ENCODE results near the gene SMIM33.
"Not testable (repeated sequence)": the region's sequence is repeated elsewhere in the genome, so short reads cannot be mapped to it uniquely, and the experiment has no call there.

Gene SMIM33

DNA sequence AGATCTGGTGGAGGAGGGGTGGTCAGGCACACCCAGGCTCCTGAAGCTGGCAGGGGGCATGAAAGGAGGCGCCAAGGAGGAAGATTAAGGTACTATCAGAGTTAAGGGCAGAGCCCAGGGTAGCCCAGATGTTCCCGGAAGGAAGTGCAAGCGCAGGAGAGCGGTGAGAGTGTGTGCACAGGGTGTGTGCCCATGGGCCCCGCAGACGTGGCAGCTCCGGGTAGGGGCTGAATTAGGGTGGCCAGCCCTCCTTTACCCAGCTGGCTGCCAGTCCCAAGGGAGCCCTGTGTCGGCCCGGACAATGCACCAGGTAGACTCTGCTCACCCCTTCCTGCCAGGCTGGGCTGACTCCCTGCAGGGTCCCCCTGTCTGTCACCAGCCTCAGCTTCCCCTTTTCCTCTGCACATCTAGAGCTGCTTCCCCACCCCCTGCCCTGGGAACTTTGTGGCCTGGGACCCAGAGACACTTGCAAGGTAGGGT is at the start of gene SMIM33:
Gene SMIM33 (plus strand): TSS at position 184 of the 480 bp plus-strand sequence. CDS start 118 bp downstream, at position 302.
- DNase-seq = no peak

DNA sequence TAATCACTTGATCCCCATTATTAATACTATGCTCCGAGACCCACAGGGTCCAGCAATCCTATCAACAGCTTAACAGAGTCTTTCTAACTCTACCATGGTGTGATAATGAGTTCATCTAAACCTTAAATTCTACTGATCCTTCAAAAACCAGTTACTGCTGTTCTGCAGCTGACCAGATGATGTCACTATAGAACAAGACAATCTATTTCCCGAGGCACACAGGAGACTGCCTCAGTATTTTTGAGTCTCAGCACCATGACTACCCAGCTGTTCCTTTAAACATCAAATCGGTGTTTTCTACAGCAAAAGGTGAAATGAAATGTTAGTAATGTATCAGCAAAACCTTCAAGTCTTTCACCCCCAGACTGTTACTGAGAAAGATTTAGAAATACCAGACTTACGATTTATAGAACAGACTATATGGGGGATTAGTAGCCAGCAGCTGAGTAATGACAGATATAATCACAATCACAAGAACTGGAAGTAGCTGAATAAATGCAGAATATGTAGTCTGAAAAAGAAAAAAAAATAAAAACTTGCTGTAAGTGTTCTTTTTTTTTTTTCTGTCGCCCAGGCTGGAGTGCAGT is 48.4 kb upstream of the SMIM33 start:
- peak; percentile 81 for DNase-seq

DNA sequence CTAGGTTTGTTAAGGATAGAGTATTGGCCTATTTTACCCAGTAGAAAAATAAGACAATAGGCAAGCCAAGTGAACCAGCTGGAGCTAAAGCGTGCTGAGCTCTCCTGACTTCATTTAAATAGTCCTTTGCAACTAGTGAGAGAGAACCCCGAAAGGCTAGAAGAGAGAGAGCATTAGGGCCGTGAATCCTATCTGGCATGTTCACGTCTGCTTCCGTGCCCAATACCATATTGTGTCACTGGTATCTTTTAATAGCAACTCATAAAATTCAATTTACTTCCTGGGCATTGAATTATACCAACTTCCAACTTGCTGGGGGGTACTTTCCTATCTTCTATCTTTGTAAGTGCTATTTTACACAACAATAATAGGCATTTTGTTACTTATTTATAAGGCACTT is 45.3 kb upstream of the SMIM33 start:
- DNase-seq = no peak

DNA sequence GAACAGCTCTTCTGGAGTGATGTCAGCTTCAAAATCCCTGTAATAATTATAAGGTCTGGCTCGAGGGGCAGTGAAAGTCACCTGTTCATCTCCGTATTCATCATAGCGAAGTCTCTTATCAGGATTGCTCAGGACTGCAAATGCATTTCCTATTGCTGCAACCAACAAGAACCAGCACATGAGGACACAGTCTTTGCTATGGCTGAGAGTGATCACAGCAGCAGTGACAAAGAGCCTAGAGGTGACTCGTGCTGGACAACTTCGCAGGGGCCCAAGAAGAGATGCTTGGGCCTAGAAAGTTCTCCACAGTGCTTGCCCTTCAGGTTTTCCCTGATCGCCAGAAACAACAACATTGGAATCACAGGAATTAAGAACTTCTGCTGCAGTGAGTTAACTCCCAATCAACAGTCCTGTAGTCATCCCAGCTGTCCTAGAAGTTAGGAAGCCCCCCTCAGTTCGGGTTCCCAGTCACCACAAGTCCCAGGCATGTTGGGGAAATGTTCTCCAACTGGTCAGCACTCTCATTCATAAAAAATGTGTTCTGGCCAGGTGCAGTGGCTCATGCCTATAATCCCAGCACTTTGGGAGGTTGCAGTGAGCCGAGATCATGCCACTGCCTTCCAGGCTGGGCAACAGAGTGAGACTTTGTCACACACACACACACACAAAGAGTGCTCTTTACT is 44.5 kb upstream of the SMIM33 start:
- no peak for DNase-seq

DNA sequence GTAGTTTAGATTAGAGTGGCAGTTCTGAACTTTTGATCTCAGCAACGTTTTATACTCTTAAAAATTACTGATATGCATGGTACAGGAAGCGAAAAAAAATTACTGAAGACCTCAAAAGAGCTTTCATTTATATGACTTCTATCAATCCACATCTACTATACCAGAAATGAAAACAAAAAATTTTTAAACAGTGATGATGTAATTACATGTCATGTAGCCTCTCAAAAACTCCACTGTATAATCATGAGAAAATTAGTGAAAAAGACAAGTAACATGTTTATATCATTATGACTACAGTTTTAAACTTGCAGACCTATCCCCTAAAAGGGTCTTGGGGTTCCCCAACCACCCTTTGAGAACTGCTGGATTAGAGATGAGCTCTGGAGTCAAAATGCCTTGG is 40.8 kb upstream of the SMIM33 start:
- DNase-seq = no peak

DNA sequence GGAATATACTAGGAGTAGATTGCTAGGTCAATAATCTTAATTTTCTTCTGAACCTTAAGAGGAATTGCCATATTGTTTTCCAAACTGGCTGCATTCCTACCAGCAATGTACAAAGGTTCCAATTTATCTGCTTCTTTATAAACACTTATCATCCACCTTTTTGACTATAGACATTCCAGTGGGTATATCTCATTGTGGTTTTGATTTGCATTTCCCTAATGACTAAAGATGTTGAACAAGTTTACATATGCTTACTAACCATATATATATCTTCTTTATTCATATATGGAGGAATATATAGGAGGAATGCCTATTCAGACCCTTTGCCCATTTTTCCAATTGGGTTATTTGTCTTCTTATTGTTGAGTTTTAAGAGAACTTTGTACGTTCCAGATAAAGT is 39.1 kb upstream of the SMIM33 start:
- no peak for DNase-seq

DNA sequence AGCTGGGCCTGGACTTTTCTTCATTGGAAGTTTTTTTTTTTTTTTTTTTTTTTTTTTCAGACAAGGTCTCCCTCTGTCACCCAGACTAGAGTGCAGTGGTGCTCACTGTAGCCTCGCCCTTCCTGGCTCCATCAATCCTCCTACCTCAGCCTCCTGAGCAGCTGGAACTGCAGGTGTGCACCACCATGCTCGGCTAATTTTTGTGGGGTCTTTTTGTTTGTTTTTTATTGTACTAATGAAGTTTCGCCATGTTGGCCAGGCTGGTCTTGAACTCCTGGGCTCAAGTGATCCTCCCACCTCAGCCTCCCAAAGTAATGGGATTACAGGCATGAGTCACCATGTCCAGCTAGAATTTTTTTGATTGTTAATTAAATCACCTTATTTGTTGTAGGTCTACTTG is 35.1 kb upstream of the SMIM33 start:
- no peak for DNase-seq

DNA sequence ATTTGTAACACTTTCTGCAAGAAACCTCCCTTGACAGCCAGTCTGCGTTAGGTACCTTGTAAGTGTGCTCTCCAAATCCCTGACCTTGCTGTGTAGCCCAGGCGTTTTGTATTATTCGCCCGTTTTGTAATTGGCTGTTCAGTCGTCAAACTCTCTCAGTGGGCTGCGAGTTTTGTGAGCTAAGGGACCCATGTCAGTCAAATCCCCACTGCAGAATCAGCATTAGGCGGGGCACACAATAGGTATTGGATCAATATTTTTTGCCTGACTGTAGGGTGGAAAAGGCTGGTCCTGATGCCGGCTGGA is 32.1 kb upstream of the SMIM33 start:
- no peak for DNase-seq

DNA sequence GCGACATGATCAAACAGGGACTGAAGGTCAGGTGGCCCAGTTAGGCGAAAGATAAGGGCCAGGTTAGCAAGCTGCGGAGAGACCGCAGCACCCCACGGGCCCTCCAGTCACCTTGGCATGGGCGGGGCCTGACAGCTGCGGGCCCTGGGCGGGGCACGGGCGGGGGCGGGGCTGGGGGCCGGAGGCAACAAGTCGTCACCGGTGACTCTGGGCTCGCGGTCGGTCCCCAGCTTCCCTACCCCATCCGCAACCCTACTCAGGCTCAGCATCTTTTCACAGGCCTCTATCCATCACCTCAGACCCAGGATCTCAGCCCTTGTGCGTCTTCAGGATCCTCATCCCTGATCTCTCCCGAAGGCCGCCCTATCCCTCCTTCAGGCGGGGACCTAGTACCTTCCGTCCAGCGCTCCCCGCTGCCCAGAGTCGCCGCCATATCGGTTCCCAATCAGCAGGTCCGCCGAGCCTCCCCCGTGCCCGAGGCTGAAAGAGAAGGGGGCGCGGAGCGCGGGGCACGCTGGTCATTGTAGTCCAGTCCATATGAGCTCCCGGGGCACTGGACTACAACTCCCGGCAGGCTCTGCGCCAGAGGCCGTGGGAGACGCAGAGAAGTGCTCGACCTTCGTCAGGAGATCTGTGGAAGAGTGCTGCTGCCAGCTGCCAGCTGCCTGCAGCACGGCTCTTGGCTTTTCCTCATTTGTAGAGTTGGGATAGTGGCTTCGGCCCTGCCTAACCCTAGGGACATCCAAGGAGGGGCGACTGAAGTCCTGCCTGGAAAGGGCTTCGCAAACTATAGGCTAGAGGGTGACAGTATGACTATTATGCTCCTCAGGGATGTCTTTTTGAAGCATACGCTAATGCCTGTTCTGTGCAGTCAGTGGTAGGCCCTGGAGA is 31.5 kb upstream of the SMIM33 start, which contains the start of gene DNAJC18:
Gene DNAJC18 (minus strand): TSS at position 513 of the 891 bp plus-strand sequence. CDS start 80 bp downstream, at position 433.
- DNase-seq = peak; percentile 89

DNA sequence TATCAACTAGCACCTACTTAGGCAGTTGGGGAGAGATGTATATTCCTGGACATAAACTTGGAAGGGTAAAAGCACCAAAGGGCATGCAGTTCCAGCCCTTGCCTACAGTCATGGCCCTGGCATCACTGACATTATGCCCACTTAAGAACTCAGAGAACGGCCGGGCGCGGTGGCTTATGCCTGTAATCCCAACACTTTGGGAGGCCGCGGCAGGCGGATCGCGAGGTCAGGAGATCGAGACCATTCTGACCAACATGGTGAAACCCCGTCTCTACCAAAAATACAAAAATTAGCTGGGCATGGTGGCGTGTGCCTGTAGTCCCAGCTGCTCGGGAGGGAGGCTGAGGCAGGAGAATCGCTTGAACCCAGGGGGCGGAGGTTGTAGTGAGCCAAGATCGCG is 30.4 kb upstream of the SMIM33 start:
- DNase-seq = not testable (repeated sequence)

DNA sequence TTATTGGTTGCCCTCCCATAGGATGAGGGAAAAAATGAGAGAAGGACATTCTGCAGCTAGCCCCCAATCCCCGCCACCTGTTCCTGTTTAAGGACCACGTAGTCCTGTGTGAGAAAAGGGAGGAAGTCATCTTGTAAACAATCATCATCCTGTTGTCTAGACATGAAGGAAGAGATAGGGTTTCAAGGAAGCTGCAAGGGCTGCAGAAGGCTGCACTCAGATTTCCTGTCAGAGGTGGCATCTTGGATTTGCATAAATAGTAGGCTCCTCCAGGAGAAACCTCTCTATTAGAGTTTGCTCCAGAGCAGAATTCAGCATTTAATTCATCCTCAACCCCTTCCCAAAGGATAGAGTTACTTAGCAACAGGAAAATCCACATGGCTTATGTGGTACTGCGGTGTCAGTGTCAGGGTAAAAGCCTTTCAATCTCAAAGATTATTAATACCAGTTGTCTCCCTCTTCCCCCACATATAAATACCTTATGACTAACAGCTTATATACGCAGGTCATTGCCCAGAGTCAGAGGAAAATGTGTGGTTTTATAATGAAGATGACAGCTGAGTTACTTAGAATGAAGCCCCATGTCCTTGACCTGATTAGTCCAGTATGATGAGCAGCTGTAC is 26.9 kb upstream of the SMIM33 start:
- DNase-seq = no peak

DNA sequence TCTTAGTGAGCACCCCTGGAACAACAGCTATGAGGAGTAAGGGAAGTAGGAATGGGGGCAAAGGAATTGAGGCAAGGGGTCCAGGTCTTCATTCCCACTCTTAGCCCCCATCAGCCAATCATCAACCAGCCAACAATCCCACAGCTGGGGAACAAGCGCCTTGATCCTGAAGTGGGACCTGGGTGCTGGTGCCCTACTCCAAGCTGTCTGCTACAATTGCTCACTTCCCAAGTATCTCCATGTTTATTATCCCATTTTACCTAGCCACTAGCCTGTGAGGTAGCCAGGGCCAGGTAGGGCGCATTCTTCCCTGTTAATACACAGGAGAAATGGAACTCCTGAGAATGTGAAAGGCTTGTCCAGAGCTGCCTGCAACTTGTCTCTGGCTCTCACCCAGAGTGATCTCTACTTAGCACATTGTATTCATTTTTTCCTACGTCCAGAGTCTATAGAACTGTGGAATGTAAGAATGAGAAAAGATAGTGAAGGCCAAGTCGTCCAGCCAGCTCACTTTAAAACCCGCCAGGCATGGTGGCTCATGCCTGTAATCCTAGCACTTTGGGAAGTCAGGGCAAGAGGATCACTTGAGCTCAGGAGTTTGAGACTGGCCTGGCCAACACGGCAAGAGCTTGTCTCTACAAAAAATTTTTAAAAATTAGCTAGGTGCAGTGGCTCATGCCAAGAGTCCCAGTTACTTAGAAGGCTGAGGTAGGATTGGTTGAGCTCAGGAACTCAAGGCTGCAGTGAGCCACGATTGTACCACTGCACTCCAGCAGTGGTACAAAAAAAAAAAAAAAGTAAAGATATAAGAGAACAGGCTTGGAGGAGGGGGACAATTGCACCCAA is 25.3 kb upstream of the SMIM33 start:
- DNase-seq = no peak

DNA sequence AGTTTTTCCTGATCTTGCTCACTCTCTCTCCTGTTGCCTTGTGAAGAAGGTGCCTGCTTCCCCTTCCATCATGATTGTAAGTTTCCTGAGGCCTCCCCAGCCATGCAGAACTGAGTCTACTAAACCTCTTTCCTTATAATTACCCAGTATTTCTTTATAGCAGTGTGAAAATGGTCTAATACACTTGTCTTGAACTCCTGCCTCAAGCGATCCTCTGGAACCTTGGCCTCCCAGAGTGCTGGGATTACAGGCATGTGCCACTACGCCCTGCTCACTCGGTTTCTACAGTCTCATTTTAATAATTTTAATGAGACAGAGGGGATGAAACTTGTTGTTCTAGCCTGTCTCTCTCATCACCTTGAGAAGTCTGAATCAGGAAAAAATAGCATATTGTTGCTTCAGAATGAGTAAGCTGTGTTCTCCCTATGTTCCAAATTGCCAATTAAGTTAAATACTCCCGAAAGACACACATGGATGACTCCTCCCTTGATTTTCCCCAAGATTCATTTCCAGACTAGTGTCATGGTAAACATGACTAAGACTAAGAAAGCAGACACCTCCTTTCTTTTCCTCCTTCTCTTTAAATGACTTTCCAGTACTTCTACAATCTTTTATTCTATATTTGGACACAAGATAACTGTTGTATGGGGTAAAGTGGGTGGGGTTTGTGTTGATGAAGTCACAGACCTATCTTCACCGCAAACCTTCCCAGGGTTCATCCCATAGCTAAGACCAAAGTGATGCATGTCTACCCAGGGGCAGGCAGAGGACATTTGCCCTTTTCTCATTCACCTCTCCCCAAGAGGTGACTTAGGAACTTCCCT is 23.6 kb upstream of the SMIM33 start:
- no peak for DNase-seq

DNA sequence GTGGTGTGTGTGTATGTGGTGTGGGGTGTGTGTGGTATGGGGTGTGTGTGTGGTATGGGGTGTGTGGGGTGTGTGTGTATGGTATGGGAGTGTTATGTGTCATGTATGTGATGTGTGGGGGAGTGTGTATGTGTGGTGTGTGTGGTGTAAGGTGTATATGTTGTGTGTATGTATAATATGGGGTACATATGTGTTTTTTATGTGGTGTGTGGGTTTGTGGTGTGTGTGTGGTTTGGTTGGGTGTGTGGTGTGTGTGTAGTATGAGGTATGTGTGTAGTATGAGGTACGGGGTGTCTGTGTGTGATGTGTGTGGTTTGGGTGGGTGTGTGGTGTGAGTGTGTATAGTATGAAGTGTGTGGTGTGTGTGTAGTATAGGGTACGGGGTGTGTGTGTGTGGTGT is 19.6 kb upstream of the SMIM33 start:
- DNase-seq = no peak

DNA sequence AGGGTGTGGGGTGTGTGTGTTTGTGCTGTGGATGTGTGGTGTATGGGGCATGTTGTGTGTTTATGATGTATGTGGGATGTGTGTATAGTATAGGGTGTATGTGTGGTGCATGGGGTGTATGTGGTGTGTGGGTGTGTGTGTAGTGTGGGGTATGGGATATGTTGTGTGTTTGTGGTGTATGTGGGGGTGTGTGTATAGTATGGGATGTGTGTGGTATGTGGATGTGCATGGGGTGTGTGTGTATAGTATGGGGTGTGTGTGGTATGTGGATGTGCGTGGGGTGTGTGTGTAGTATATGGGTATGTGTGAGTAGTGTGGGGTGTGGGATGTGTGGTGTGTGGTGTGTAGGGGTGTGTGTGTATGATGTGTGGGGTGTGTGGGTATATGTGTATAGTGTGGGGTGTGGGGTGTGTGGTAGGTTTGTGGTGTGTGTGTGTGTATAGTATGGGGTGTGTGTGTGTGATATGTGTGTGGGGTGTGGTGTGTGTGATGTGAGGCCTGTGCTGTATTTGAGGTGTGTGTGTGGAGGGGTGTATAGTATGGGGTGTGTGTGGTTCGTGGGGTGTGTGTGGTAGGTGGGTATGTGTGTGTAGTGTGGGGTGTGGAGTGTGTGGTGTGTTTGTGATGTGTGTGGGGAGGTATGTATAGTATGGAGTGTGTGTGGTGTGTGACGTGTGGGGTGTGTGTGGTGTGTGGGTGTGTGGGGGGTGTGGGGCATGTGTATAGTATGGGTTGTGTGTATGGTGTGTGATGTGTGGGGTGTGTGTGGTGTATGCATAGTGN is 18.7 kb upstream of the SMIM33 start:
- no peak for DNase-seq

DNA sequence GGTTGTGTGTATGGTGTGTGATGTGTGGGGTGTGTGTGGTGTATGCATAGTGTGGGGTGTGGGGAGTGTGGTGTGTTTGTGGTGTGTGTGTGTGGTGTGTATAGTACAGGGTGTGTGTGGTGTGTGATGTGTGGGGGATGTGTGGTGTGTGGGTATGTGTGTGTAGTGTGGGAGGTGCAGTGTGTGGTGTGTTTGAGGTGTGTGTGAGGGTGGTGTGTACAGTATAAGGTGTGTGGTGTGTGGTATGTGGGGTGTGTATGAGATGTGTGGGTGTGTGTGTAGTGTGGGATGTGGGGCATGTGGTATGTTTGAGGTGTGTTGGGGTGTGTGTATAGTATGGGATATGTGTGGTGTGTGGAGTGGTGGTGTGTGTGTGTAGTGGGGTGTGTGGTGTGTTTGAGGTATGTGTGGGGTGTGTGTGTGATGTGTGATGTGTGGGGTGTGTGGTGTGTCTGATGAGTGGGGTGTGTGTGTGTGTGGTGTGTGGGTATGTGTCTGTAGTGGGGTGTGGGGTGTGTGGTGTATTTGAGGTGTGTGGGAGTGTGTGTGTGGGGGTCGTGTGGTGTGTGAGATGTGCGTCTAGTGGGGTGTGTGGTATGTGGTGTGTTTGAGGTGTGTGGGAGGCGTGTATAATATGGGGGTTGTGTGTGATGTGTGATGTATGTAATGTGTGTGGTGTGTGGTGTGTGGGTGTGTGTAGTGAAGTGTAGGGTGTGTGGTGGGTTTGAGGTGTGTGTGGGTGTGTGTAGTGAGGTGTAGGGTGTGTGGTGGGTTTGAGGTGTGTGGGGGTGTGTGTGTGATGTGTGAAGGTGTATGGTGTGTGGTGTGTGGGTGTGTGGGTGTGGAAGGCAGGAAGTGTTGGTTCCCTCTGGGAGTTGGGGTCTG is 16.9 kb upstream of the SMIM33 start:
- no peak for DNase-seq

DNA sequence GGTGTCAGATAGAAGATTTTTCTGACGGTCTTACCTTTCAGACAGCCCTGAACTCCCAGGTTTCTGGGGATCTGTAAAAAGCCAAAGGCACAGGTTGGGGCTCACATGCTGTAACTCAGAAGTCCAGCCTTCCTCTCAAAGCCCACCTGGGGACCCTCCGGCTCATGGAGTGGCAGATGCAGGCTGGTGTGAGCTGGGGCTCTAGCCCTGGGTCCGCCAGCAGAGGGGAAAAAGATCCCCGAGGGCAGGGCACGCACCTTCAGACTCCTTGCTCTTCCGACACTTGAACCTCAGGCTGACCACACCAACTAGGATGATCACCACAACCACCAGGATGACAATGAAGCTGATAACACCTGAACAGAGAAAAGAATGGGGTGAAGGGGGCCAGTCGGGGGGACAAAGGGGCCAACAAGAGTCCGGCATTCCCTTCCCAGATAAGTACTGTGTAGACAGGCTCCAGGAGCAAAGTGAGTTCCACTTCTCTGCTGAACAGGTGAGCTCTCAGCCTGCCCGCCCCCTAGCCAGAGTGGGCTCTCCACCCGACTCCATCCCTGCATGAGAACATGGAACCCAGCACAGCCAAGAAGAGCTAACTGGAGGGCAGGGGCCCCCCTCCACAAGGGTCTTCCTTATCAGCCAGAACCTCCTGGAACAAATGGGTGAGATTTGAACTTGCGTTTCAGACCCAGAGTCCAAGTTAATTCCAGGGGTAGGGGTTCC is 16.1 kb upstream of the SMIM33 start:
- no peak for DNase-seq

DNA sequence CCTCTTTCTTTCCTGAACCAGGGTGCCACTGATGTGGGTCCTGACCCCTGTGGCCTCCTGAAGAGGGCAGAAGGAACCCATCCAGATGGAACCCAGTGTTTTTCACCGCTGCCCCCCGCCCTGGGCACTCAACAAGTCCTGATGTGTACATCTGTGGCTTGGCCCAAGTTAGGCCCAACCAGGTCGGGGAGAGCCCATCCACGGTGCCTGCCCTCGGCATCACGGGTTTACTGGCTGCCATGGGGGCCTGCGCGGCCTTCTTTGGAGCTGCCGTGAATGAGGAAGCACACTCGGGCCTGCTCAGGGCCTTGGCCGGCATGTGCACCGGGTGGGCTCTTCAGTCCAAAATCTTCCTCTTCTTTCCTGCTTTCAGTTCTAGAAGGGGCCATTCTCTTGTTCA is 14.0 kb upstream of the SMIM33 start:
- no peak for DNase-seq

DNA sequence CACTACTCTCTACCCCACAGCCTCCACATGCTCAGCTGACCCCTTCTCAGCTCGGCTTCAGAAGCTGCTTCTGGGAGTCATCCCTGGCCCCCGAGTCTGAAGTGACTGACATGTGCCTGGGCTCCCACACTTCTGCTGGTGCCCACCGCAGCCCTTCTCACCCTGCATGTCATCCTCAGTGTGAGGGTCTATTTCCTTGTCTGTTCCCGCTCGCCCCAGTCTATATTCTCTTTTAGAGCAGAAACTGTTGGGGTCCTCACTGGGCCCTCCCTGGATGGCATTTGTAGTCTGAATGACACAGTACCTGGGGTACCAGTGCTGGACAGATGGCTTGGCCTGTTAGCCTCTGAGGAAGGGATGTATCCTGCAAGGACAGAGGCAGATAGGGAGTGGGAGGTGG is 13.6 kb upstream of the SMIM33 start:
- no peak for DNase-seq

Data from suppressor macrophage treated with lipopolysaccharide for 4 hours (primary cell).